Activated CD8-positive, alpha-beta memory T cell treated with anti-CD3 and anti-CD28 coated beads for 1 hour (primary cell): ENCODE data around the gene RIMBP2.

Experiments
- DNase-seq, 2 donors: peaks; one replicate each; pipeline ENCODE4 v3.0.0-alpha.2; 2020; ENCODE audit warnings: low read depth in 1 of 2; ENCODE audit errors: extremely low read depth in 1 of 2

The RIMBP2 gene

GRCh38 chr12:130520784-130521183 lies 195.3 kb downstream of the RIMBP2 start:
- DNase-seq: no peak

DNA sequence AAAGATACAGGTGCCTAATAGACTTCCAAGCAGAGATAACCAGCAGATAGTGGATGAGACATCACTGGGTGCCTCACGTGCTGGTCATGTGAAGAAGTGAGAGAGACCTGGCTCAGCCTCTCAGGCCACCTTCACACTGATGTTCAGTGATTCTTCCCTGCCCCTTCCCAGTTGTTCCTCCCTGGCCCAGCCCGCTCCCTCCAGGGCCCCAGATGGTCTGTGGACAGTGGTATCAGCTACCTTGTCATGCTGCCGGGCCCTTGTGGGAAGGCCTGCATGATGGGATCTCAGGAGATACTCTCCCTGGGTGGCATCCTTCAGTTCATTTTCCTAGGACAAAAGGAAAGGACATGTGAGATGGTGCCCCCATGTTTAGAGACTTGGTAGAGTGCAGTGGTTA lies 198.5 kb downstream of the RIMBP2 start:
- no peak for DNase-seq

DNA sequence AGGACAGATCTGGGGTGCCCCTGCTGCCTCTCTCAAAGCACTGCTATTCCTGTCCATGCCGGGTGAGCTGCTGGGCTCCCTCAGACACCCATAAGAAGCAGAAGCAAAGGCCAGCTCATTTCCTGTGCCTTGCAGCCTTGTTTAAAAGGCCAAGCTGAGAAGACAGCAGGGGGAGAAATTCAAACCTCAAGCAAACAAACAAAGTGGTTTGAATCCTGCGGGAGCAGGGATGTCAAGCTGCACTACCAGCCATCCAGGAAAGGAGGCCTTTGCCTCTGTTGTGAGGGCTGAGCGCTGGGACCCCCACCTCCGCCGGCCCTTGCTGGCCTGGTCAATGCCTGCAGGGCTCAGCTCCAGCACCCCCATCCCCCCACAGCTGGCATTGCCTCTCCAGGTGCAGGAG lies 201.9 kb downstream of the RIMBP2 start:
- DNase-seq: no peak

DNA sequence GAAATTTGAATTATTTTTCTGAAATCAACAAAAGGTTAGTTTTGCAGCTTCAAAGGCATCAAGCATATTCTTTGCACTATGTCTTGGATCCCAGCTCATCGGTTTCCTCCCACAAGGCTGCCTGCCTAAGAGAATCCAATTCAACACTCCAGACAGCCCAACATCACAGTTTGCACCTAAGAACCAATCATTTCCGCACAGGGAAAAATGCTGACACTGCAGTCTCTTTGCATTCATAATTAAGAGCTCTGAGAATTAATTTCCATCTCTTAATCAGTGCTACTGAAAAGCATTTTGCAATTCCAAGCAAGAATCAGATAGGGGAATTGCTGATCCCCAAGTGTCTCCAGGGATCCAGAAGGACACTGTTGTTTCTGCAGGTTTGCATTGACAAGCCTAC lies 202.5 kb downstream of the RIMBP2 start:
- no peak for DNase-seq

- no peak for DNase-seq
Measured at GRCh38 chr12:130511285-130511684, 204.8 kb downstream of the RIMBP2 start.

- no peak for DNase-seq
Measured at GRCh38 chr12:130509454-130509853, 206.6 kb downstream of the RIMBP2 start.

DNA sequence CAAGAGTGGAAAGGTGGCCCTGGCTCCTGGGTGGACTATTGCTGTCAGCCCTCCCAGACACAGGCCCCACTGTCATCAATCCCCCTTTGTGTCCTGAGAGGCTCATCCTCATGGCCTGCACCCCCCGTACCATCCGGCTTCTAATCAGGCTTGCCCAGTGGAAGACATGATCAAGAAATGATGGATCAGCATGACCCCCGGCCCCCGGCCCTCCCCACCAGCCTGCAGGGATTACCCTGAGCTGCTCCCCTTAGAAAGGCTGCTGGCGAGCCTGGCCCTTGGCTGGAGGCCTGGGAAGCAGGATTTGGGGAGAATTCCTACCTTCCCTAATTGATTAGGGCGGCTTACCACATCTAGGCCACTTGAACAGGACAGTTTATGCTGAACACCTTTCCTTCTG lies 207.3 kb downstream of the RIMBP2 start:
- no peak for DNase-seq

DNA sequence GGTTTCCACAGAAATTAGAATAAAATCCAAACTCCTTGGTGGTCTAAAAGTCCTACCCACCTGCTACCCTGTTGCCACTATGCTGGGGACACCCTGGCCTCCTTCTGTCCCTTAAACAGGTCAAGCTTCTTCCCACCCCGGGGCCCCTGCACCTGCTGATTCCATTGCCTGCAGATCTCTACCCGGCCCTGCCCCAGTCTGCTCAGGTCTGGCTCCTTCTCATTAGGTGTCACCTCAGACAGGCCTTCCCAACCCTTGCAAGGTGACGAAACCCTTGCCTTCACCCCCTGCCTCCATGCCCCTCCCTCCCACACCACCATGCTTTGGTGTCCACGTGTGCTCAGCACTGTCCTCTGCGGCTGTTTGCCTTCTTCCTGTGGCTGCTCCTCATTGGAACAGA lies 207.8 kb downstream of the RIMBP2 start:
- no peak for DNase-seq

DNA sequence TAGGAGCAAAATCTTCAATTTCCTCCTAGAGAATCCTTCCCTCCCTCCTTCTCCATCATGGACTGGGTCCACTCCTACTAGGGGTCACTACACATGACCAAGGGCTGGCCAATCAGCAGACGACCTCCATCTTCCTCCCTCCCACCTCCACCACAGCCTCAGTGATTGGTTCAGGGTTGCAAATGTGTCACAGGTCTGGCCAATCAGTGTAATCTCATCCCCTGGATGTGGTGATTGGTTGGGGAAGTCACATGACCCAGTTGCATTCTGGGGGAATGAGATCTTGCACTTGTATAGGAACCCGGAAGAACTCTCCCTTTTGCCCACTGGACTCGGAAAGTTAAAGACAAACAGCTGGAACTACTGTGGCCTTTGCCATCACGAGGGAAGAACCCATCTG lies 209.3 kb downstream of the RIMBP2 start:
- DNase-seq: no peak

DNA sequence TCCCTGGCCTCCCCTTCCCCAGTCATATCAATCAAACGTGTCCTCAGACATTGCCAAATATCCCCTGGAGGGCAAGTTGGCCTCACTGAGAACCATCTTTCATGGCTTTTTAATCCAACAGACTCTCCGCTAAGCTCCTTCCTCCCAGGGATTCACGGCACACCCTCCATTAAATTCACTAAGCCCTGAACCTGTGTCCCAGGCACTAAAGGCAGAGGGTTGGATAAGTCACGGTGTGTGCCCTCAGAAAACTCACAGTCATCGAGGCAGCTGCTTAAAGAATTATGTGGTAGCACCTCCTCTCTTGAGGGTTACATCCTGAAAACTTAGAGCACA lies 211.3 kb downstream of the RIMBP2 start:
- DNase-seq: no peak

- no peak for DNase-seq
Measured at GRCh38 chr12:130504110-130504839, 211.8 kb downstream of the RIMBP2 start.

GRCh38 chr12:130501821-130502220 lies 214.3 kb downstream of the RIMBP2 start:
- DNase-seq: no peak

- no peak for DNase-seq
Measured at GRCh38 chr12:130500835-130501330, 215.2 kb downstream of the RIMBP2 start.

GRCh38 chr12:130499474-130499873 lies 216.6 kb downstream of the RIMBP2 start:
- no peak for DNase-seq

GRCh38 chr12:130498589-130499385 lies 217.3 kb downstream of the RIMBP2 start:
- no peak for DNase-seq

GRCh38 chr12:130497991-130498390 lies 218.1 kb downstream of the RIMBP2 start:
- no peak for DNase-seq

GRCh38 chr12:130497321-130497720 lies 218.8 kb downstream of the RIMBP2 start:
- DNase-seq: no peak

DNA sequence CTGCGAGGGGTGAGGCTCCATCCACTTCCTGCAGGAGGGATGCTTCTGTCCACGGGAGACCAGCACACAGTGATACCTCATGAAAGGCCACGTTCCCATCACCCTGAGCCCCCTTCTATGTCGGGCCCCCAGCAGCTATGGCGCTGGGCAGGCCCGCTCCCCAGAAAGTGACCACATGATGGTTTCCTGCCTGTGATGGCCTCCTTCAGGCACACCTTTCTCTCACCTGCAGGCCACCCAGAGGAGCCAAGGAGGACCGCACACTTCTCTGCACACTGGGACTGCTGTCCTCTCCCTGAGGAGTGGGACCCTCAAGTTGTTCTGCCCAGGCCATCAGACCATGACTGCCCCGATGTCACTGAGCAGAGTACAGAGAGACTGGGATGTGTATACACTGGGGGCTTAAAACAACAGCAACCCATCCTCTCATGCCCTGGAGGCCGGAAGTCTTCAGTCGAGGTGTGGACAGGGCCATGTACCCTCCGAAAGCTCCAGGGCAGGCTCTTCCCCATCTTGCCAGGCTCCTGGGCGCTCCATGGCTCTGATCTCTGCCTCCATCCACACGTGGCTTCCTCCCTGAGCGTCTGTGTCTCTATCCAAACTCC lies 219.5 kb downstream of the RIMBP2 start:
- DNase-seq: no peak

DNA sequence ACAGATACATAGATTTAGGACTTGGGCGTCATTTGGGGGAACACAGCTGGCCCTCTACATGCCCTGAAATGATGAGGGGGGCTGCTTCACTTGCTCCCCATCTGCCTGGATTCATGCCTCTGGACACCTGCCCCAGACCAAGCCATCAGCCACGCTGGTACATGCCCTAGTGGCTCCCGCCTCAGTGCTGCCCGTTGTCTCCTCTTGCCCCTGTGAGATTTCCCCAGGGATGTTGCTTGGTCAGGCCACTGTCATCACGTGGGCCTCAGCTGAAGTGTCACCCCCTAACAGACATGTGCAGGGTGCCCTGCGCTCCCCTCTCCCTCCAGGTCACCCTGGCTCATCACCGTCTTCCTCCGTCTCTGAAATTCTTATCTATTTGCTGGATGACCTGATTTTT lies 220.9 kb downstream of the RIMBP2 start:
- DNase-seq: no peak

DNA sequence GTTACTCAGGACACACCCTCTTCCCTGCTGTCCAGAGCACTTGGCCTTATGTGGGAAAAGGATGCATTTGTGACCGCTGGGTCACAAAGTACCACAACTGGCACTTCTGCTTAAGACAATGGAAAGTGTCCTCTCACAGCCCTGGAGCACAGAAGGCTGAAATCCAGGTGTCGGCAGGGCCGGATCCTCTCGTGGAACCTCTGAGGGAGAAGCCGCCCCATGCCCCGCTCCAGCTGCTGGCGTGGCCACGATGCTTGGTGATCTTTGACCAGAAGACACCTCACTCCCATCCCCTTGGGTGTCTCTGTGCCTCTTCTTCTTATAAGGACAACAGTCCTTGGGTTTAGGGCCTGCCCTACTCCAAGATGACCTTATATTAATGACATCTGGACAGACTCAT lies 221.4 kb downstream of the RIMBP2 start:
- no peak for DNase-seq

- no peak for DNase-seq
Measured at GRCh38 chr12:130493951-130494350, 222.1 kb downstream of the RIMBP2 start.
